Natural killer cell (primary cell): ENCODE measurements around the gene RPS6KA1. TPM values are rescaled to one million over a fixed set of nuclear protein-coding genes. Genes with fewer than 3 reads are reported as not detected.

Source experiments
- ATAC-seq, 3 donors: fragments of 150-1000 bp in 2 of 3; fragments of 200-7000 bp in 1 of 3; cut with Tn5 transposase; 1 replicate in 1 of 3; 2 replicates in 2 of 3; pipeline ENCODE4 v1.10.0; 2021; ENCODE audit warnings: mild to moderate bottlenecking in 2 of 3, moderate library complexity in 2 of 3
- DNase-seq, 2 donors: peaks; one replicate each; pipeline versions ENCODE4 v3.0.0 to v3.0.0-alpha.2; 2013 to 2021; ENCODE audit warnings: mixed read lengths in 1 of 2
- H3K27ac ChIP-seq: one replicate; pipeline ENCODE4 v1.5.1; 2013; ENCODE audit warnings: mild to moderate bottlenecking, low read length
- H3K27me3 ChIP-seq: one replicate; pipeline ENCODE4 v1.6.1; 2013; ENCODE audit warnings: low read length; ENCODE audit not compliant: control insufficient read depth, insufficient read depth
- H3K36me3 ChIP-seq: one replicate; pipeline ENCODE4 v1.6.1; 2013; ENCODE audit warnings: low read length; ENCODE audit not compliant: control insufficient read depth, insufficient read depth
- H3K4me1 ChIP-seq: one replicate; pipeline ENCODE4 v1.6.1; 2013; ENCODE audit warnings: low read length; ENCODE audit not compliant: control insufficient read depth, insufficient read depth
- H3K4me3 ChIP-seq: one replicate; pipeline ENCODE4 v1.5.1; 2013; ENCODE audit warnings: low read length
- H3K9me3 ChIP-seq: one replicate; pipeline ENCODE4 v1.6.1; 2013; ENCODE audit warnings: low read length; ENCODE audit not compliant: control insufficient read depth, insufficient read depth
- H3K27ac Mint-ChIP-seq, 2 donors: one replicate each; pipeline ENCODE4 v1.8.0; 2022; ENCODE audit warnings: mild to moderate bottlenecking in 2 of 2, mixed read lengths in 2 of 2, moderate library complexity in 1 of 2
- H3K27me3 Mint-ChIP-seq, 2 donors: one replicate each; pipeline ENCODE4 v1.8.0; 2022; ENCODE audit warnings: low read depth in 2 of 2, mixed read lengths in 2 of 2
- H3K36me3 Mint-ChIP-seq: one replicate; pipeline ENCODE4 v1.8.0; 2022; ENCODE audit warnings: mixed read lengths
- H3K4me1 Mint-ChIP-seq, 2 donors: one replicate each; pipeline ENCODE4 v1.8.0; 2022; ENCODE audit warnings: mixed read lengths in 2 of 2
- H3K4me3 Mint-ChIP-seq: one replicate; pipeline ENCODE4 v1.8.0; 2022; ENCODE audit warnings: mild to moderate bottlenecking, moderate library complexity, mixed read lengths
- H3K9me3 Mint-ChIP-seq, 2 donors: one replicate each; pipeline ENCODE4 v1.8.0; 2022; ENCODE audit warnings: mixed read lengths in 2 of 2
- WGBS: methylation state at CpG from one replicate; pipeline ENCODE4 v1.1.7; 2013; ENCODE audit warnings: missing lambda C conversion rate; ENCODE audit not compliant: insufficient coverage; 5-methylcytosine and 5-hydroxymethylcytosine counted together
- intact Hi-C: fragments of 100-400 bp; cut with micrococcal nuclease; formaldehyde crosslinking; loops from one replicate; pipeline ENCODE4 v1.14.2; 2022
- total RNA-seq, 4 donors: library from RNA; stranded (reverse); fragments of 120-200 nt in 1 of 4; gene quantifications; one replicate each; pipeline versions ENCODE4 v1.2.3 to v1.2.4, GENCODE V29; 2013 to 2022
- TF ChIP-seq, protein P1 (sequence below): fragments of 200-600 bp; IDR thresholded peaks from one replicate; pipeline ENCODE4 v1.8.0; 2022; ENCODE audit warnings: antibody characterized with exemption

Gene RPS6KA1
- total RNA-seq, 3 donors from 2014 or later (not counting 1 experiment from before 2014, with no cell fraction given), result 191 to 226 (median 215) TPM

DNA sequence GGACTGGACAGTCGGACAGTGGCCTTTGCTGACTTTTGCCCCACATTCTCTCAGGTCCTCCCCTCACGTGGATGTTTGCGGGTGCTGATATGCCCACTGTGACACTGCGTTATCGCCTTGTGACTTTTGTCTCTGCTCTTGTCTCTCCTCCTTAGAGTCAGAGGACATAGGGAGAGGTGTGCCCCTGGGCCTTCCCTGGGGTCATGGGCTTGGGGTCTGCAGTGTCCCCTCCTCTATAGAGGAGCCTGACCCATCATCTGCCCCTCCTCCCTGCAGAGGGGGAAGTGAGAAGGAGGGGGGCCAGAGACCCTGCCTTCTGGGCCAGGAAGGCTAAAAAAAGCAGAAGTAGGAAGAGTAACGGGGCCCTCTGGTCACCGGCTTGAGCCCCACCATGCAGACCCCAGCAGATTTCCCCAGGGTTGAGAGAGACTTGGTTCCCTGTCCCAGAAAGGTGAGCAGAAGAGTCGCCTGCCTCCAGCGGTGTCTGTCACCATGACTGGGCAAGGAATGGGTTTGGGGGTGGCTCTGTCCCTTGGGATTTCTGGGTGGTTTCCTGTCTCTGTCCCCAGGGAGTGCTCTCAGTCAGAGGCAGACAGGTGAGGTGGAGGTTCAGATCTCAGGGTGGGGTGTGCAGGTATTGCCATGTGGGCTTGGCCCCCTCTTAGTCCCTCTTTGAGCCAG lies 13.3 kb downstream of the RPS6KA1 start:
- ATAC-seq (peak in 2 of 3 donors; percentile 9 to 22), DNase-seq (no peak)
- intact Hi-C loops, result loop anchor here (1.0 to 10.0 kb wide), 5 partner anchors 13 to 428 kb away; partner anchors contain the start of genes ARID1A, PDIK1L and PIGV
- Mint-ChIP-seq H3K4me1 (peaks cover 85 to 87% of the 10 kb centered on the region in 2 donors), H3K36me3 (no peaks in the 10 kb centered on the region), H3K27me3 (no peaks in the 10 kb centered on the region), H3K9me3 (no peaks in the 10 kb centered on the region), H3K27ac (peak overlapping the region; percentile 99), H3K4me3 (peak overlapping the region; percentile 87)
- H3K4me3 ChIP-seq, result peak overlapping the region; percentile 23
- H3K27me3 ChIP-seq, result no peaks in the 10 kb centered on the region
- H3K27ac ChIP-seq, result peak overlapping the region; percentile 98
- WGBS, result 13% methylated on average over 9 of the region's 9 CpGs
- peaks cover 11% of the 10 kb centered on the region for H3K36me3 ChIP-seq
- peaks cover 99% of the 10 kb centered on the region for H3K4me1 ChIP-seq
- TF ChIP-seq, protein P1, sequence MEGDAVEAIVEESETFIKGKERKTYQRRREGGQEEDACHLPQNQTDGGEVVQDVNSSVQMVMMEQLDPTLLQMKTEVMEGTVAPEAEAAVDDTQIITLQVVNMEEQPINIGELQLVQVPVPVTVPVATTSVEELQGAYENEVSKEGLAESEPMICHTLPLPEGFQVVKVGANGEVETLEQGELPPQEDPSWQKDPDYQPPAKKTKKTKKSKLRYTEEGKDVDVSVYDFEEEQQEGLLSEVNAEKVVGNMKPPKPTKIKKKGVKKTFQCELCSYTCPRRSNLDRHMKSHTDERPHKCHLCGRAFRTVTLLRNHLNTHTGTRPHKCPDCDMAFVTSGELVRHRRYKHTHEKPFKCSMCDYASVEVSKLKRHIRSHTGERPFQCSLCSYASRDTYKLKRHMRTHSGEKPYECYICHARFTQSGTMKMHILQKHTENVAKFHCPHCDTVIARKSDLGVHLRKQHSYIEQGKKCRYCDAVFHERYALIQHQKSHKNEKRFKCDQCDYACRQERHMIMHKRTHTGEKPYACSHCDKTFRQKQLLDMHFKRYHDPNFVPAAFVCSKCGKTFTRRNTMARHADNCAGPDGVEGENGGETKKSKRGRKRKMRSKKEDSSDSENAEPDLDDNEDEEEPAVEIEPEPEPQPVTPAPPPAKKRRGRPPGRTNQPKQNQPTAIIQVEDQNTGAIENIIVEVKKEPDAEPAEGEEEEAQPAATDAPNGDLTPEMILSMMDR, result no peak
- H3K9me3 ChIP-seq, result no peaks in the 10 kb centered on the region

- H3K27ac ChIP-seq, result peak overlapping the region; percentile 98
- Mint-ChIP-seq H3K4me1 (peaks cover 85 to 87% of the 10 kb centered on the region in 2 donors), H3K9me3 (no peaks in the 10 kb centered on the region), H3K27ac (peak overlapping the region; percentile 99), H3K4me3 (peak overlapping the region; percentile 87), H3K36me3 (no peaks in the 10 kb centered on the region), H3K27me3 (no peaks in the 10 kb centered on the region)
- no peaks in the 10 kb centered on the region for H3K9me3 ChIP-seq
- intact Hi-C loops, result loop anchor here (2.0 to 10.0 kb wide), 4 partner anchors 43 to 429 kb away; partner anchors contain the start of genes ARID1A, PDIK1L and PIGV
- 40% methylated on average over 5 of the region's 5 CpGs for WGBS
- H3K4me1 ChIP-seq, result peaks cover 99% of the 10 kb centered on the region
- TF ChIP-seq, protein P1, result no peak
- ATAC-seq, result no peak
- H3K4me3 ChIP-seq, result peak overlapping the region; percentile 3
- DNase-seq, result no peak
- peaks cover 16% of the 10 kb centered on the region for H3K36me3 ChIP-seq
- H3K27me3 ChIP-seq, result no peaks in the 10 kb centered on the region
Observed at GRCh38 chr1:26543462-26543861, 13.9 kb downstream of the RPS6KA1 start.

GRCh38 chr1:26544126-26544525 lies 14.6 kb downstream of the RPS6KA1 start:
- ATAC-seq, result no peak
- WGBS, result 74% methylated on average over 5 of the region's 5 CpGs
- no peak overlapping the region for H3K4me3 ChIP-seq

More at GRCh38 chr1:26544126-26544525, 14.6 kb downstream of the RPS6KA1 start:
- Histone ChIP-seq H3K9me3 (no peaks in the 10 kb centered on the region), H3K36me3 (peaks cover 20% of the 10 kb centered on the region), H3K27me3 (no peaks in the 10 kb centered on the region), H3K27ac (peak overlapping the region; percentile 98), H3K4me1 (peaks cover 92% of the 10 kb centered on the region)
- Mint-ChIP-seq H3K9me3 (no peaks in the 10 kb centered on the region), H3K27ac (peak overlapping the region; percentile 99), H3K4me1 (peaks cover 84 to 86% of the 10 kb centered on the region in 2 donors), H3K36me3 (no peaks in the 10 kb centered on the region), H3K4me3 (peak overlapping the region; percentile 91), H3K27me3 (no peaks in the 10 kb centered on the region)
- TF ChIP-seq, protein P1, result no peak
- no peak for DNase-seq
- intact Hi-C loops, result loop anchor here (5.0 to 10.0 kb wide), 2 partner anchors 153 to 429 kb away; partner anchors contain the start of genes ARID1A and PDIK1L
